ENCODE results near the gene RNF138.
A peak's percentile ranks its signal among the peaks of the same experiment; 100 is the strongest.

DNA sequence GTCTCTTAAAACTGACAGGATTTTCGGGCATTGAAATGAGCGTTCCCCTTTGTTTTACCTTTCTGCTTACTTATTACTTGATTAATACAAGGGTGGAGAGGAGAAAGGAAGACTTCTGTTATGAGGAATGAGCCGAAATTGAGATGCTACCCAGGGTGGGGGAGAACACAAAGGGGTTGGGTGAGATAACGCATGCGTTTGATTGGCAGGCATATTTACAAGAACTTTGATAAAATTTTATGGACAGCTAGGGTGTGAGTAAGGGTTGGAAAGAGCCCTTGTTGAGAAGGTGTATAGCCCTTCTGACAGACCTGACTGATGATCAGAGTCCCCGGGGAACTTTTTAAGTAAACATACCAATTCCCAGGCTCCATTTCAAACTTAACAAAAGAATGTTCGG is 1.8 kb downstream of the RNF138 start:
- TF ChIP-seq, protein P1, sequence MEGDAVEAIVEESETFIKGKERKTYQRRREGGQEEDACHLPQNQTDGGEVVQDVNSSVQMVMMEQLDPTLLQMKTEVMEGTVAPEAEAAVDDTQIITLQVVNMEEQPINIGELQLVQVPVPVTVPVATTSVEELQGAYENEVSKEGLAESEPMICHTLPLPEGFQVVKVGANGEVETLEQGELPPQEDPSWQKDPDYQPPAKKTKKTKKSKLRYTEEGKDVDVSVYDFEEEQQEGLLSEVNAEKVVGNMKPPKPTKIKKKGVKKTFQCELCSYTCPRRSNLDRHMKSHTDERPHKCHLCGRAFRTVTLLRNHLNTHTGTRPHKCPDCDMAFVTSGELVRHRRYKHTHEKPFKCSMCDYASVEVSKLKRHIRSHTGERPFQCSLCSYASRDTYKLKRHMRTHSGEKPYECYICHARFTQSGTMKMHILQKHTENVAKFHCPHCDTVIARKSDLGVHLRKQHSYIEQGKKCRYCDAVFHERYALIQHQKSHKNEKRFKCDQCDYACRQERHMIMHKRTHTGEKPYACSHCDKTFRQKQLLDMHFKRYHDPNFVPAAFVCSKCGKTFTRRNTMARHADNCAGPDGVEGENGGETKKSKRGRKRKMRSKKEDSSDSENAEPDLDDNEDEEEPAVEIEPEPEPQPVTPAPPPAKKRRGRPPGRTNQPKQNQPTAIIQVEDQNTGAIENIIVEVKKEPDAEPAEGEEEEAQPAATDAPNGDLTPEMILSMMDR (IDR thresholded peaks at IDR 0.05; ENCODE audit: low read depth, low read length, missing input control) = no peak
- TF ChIP-seq, protein P2, sequence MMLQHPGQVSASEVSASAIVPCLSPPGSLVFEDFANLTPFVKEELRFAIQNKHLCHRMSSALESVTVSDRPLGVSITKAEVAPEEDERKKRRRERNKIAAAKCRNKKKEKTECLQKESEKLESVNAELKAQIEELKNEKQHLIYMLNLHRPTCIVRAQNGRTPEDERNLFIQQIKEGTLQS (IDR thresholded peaks at IDR 0.05) = no peak
- TF ChIP-seq GABPA (IDR thresholded peaks at IDR 0.05 in 1 of 2, conservative IDR thresholded peaks at IDR 0.05 in 1 of 2) (no peak), HNF4A (conservative IDR thresholded peaks at IDR 0.05) (peak in 1 of 2 donors; percentile 9), YY1 (IDR thresholded peaks at IDR 0.05) (no peak), NR2F2 (IDR thresholded peaks at IDR 0.05) (no peak), RXRA (IDR thresholded peaks at IDR 0.05) (no peak)
- TF ChIP-seq, protein P3, sequence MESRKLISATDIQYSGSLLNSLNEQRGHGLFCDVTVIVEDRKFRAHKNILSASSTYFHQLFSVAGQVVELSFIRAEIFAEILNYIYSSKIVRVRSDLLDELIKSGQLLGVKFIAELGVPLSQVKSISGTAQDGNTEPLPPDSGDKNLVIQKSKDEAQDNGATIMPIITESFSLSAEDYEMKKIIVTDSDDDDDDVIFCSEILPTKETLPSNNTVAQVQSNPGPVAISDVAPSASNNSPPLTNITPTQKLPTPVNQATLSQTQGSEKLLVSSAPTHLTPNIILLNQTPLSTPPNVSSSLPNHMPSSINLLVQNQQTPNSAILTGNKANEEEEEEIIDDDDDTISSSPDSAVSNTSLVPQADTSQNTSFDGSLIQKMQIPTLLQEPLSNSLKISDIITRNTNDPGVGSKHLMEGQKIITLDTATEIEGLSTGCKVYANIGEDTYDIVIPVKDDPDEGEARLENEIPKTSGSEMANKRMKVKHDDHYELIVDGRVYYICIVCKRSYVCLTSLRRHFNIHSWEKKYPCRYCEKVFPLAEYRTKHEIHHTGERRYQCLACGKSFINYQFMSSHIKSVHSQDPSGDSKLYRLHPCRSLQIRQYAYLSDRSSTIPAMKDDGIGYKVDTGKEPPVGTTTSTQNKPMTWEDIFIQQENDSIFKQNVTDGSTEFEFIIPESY (IDR thresholded peaks at IDR 0.05) = no peak
- TF ChIP-seq, protein P4, sequence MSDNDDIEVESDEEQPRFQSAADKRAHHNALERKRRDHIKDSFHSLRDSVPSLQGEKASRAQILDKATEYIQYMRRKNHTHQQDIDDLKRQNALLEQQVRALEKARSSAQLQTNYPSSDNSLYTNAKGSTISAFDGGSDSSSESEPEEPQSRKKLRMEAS (IDR thresholded peaks at IDR 0.05) = no peak
- TF ChIP-seq, protein P5, sequence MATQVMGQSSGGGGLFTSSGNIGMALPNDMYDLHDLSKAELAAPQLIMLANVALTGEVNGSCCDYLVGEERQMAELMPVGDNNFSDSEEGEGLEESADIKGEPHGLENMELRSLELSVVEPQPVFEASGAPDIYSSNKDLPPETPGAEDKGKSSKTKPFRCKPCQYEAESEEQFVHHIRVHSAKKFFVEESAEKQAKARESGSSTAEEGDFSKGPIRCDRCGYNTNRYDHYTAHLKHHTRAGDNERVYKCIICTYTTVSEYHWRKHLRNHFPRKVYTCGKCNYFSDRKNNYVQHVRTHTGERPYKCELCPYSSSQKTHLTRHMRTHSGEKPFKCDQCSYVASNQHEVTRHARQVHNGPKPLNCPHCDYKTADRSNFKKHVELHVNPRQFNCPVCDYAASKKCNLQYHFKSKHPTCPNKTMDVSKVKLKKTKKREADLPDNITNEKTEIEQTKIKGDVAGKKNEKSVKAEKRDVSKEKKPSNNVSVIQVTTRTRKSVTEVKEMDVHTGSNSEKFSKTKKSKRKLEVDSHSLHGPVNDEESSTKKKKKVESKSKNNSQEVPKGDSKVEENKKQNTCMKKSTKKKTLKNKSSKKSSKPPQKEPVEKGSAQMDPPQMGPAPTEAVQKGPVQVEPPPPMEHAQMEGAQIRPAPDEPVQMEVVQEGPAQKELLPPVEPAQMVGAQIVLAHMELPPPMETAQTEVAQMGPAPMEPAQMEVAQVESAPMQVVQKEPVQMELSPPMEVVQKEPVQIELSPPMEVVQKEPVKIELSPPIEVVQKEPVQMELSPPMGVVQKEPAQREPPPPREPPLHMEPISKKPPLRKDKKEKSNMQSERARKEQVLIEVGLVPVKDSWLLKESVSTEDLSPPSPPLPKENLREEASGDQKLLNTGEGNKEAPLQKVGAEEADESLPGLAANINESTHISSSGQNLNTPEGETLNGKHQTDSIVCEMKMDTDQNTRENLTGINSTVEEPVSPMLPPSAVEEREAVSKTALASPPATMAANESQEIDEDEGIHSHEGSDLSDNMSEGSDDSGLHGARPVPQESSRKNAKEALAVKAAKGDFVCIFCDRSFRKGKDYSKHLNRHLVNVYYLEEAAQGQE (IDR thresholded peaks at IDR 0.05) = no peak
